ENCODE results near the gene SULT1C4. TPM values are rescaled to one million over a fixed set of nuclear protein-coding genes. Genes with fewer than 3 reads are reported as not detected.

SULT1C4 gene
- total RNA-seq, 1 donor from 2014 or later = 10.6 TPM

DNA sequence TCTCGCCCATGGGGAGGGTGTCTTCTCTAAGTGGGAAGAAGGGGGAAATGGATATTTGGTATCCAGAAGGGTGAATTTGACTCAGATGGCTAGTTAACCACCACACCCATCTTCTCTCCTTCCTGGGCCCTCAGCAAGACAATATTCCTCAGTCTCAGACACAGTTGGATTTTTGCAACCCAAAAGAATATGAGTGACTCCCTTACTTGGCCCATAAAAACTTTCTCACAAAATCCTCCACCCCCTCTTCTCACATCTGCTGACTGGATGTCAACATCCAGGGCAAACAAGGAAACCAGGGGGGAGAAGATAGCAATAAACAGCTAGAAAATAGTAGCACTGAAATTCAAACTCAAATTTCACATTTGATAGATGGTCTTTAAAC lies 35.9 kb downstream of the SULT1C4 start:
- H3K9me3 ChIP-seq = no peaks in the 10 kb centered on the region
- DNase-seq = no peak
- TF ChIP-seq, protein P1, sequence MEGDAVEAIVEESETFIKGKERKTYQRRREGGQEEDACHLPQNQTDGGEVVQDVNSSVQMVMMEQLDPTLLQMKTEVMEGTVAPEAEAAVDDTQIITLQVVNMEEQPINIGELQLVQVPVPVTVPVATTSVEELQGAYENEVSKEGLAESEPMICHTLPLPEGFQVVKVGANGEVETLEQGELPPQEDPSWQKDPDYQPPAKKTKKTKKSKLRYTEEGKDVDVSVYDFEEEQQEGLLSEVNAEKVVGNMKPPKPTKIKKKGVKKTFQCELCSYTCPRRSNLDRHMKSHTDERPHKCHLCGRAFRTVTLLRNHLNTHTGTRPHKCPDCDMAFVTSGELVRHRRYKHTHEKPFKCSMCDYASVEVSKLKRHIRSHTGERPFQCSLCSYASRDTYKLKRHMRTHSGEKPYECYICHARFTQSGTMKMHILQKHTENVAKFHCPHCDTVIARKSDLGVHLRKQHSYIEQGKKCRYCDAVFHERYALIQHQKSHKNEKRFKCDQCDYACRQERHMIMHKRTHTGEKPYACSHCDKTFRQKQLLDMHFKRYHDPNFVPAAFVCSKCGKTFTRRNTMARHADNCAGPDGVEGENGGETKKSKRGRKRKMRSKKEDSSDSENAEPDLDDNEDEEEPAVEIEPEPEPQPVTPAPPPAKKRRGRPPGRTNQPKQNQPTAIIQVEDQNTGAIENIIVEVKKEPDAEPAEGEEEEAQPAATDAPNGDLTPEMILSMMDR (IDR thresholded peaks at IDR 0.05) = no peak
- no peak overlapping the region for H3K4me3 ChIP-seq
- intact Hi-C loops (cut with DNase I) = no loop called here
- no peak overlapping the region for H3K27ac ChIP-seq
- no peaks in the 10 kb centered on the region for H3K4me1 ChIP-seq
- no peaks in the 10 kb centered on the region for H3K36me3 ChIP-seq
- no peaks in the 10 kb centered on the region for H3K27me3 ChIP-seq (ENCODE audit: low read depth)
- no peak for ATAC-seq

DNA sequence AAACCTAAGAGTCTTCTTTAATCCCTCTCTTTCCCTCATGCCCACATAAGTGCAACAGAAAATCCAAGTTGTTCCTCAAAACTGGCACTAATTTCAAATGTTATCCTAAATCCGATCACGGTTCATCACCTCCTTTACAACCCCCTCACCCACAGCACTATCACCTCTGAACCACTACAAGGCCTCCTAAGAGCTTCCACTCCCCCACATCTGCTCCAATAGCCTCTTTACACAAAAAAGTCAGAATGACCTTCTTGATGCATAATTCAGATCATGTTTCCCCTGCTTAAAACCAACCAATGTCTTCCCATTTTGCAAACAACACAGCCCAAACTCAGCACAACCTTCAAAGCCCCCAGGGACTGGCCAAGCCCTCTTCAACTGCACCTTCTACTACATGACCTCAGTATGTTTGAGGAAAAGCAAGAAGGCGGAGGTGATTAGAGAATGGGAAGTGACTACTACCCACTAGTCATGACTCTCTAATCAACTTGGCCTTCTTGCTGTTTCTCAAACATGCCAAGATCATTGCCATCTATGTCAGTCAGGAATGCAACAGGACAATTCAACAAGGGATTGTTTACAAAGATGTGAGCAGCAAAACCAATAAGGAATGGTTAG lies 36.6 kb downstream of the SULT1C4 start:
- TF ChIP-seq, protein P1 (IDR thresholded peaks at IDR 0.05) = no peak
- H3K27me3 ChIP-seq (ENCODE audit: low read depth) = no peaks in the 10 kb centered on the region
- no peaks in the 10 kb centered on the region for H3K36me3 ChIP-seq
- DNase-seq = no peak
- no peak overlapping the region for H3K4me3 ChIP-seq
- no peak overlapping the region for H3K27ac ChIP-seq
- intact Hi-C loops (cut with DNase I) = no loop called here
- H3K9me3 ChIP-seq = no peaks in the 10 kb centered on the region
- H3K4me1 ChIP-seq = no peaks in the 10 kb centered on the region
- ATAC-seq = no peak

DNA sequence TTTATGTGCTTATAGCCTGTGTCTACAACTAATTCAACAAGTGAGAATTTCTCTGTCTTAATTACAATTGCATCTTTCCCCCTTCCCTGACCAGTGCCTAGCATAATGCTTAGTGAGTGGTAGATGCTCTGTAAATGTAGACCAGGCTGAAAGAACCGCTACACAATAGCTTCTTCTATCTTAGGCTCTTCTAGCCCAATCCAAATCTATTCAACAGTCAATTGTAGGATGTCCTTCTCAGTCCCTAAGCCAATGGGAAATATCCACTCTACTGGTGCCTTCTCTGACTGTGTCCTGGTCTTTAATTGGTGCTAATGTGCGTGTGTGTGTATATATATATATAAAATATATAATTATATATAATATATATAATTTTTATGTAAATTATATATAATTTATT lies 37.2 kb downstream of the SULT1C4 start:
- Histone ChIP-seq H3K9me3 (no peaks in the 10 kb centered on the region), H3K4me3 (no peak overlapping the region), H3K27me3 (ENCODE audit: low read depth) (no peaks in the 10 kb centered on the region), H3K27ac (no peak overlapping the region), H3K36me3 (no peaks in the 10 kb centered on the region), H3K4me1 (no peaks in the 10 kb centered on the region)
- TF ChIP-seq, protein P1 (IDR thresholded peaks at IDR 0.05) = no peak
- ATAC-seq (no peak), DNase-seq (no peak)
- intact Hi-C loops (cut with DNase I) = no loop called here

DNA sequence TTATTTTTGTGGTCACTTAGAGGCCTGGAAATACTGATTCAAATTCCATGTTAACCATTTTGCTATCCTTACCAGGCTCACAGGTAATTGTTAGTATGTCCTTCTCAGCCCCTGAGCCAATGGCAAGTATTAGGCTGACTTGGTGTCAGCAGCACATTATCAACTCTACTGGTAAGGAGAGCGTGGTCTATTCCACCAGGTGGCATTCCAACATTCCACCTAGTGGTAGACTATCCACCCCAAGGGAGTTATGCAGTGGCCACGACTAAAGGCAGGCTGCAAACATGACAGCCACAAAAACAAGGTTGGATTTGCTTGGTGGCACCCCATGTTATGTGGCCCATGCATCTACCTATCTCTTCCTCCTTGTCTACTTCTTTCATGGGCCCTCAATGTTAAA lies 39.5 kb downstream of the SULT1C4 start:
- ATAC-seq = no peak
- no peaks in the 10 kb centered on the region for H3K9me3 ChIP-seq
- no peak overlapping the region for H3K4me3 ChIP-seq
- H3K27me3 ChIP-seq (ENCODE audit: low read depth) = no peaks in the 10 kb centered on the region
- H3K4me1 ChIP-seq = no peaks in the 10 kb centered on the region
- TF ChIP-seq, protein P1 (IDR thresholded peaks at IDR 0.05) = peak; percentile 13
- intact Hi-C loops (cut with DNase I) = no loop called here
- H3K36me3 ChIP-seq = no peaks in the 10 kb centered on the region
- H3K27ac ChIP-seq = no peak overlapping the region
- DNase-seq = no peak

DNA sequence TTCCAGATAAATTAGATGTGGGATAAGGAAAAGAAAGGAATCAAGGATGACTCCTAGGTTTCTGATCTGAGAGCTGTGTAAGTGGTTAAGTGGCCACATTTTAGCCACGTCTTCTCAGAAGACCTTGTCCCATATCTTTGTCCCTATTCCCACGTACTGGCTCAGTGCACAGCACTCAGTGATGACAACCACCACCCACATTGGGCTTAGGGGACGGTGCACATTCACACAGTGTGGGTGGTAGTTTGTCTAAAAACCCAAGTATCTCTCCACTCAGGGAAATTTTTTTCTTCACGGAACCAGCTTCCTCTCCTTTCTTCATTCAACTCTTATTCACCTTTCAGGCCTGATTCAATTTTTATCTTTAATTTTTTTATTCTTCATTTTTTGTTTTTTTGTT lies 40.7 kb downstream of the SULT1C4 start:
- TF ChIP-seq, protein P1 (IDR thresholded peaks at IDR 0.05) = no peak
- intact Hi-C loops (cut with DNase I) = no loop called here

More for the DNA sequence above, 40.7 kb downstream of the SULT1C4 start:
- no peaks in the 10 kb centered on the region for H3K4me1 ChIP-seq
- H3K36me3 ChIP-seq = no peaks in the 10 kb centered on the region
- no peaks in the 10 kb centered on the region for H3K27me3 ChIP-seq (ENCODE audit: low read depth)
- no peak for DNase-seq
- no peak for ATAC-seq
- no peak overlapping the region for H3K4me3 ChIP-seq
- H3K9me3 ChIP-seq = no peaks in the 10 kb centered on the region
- no peak overlapping the region for H3K27ac ChIP-seq

Measured in lower lobe of right lung (tissue), 2 donors.